Germinal center (tissue), 1 donor: Measurements from ENCODE around the gene EMC6.
A peak's percentile ranks its signal among the peaks of the same experiment; 100 is the strongest.

Experiments
- DNase-seq: peaks from one replicate; pipeline ENCODE4 v3.0.0; 2012; ENCODE audit warnings: mixed read lengths, low spot score

Gene EMC6

GRCh38 chr17:3656353-3656752 is 12.3 kb upstream of the EMC6 start:
- DNase-seq, result no peak

- no peak for DNase-seq
These were observed 11.6 kb upstream of the EMC6 start for GRCh38 chr17:3656755-3657587.

GRCh38 chr17:3657588-3657869 is 11.1 kb upstream of the EMC6 start:
- DNase-seq, result no peak

- no peak for DNase-seq
These were observed 10.5 kb upstream of the EMC6 start for GRCh38 chr17:3657874-3658783.

- no peak for DNase-seq
These were observed 9.7 kb upstream of the EMC6 start for GRCh38 chr17:3658784-3659449.

- no peak for DNase-seq
These were observed 9.0 kb upstream of the EMC6 start for GRCh38 chr17:3659541-3660111.

- DNase-seq, result no peak
These were observed 8.2 kb upstream of the EMC6 start for GRCh38 chr17:3660311-3660891.

GRCh38 chr17:3663102-3664011 is 5.3 kb upstream of the EMC6 start:
- DNase-seq, result no peak

- no peak for DNase-seq
These were observed 2.8 kb upstream of the EMC6 start for GRCh38 chr17:3665834-3666233.

GRCh38 chr17:3666516-3666915 is 2.1 kb upstream of the EMC6 start:
- no peak for DNase-seq

- DNase-seq, result peak; percentile 29
These were observed 990 bp upstream of the EMC6 start for GRCh38 chr17:3667366-3668278.

GRCh38 chr17:3669085-3669347 is 404 bp downstream of the EMC6 start:
- DNase-seq, result no peak

- no peak for DNase-seq
These were observed 936 bp downstream of the EMC6 start for GRCh38 chr17:3669548-3669947.

- no peak for DNase-seq
These were observed 4.0 kb downstream of the EMC6 start for GRCh38 chr17:3672571-3672970.

- no peak for DNase-seq
These were observed 7.3 kb downstream of the EMC6 start for GRCh38 chr17:3675886-3676285.

GRCh38 chr17:3678095-3678820 is 9.6 kb downstream of the EMC6 start:
- DNase-seq, result no peak

- no peak for DNase-seq
These were observed 10.4 kb downstream of the EMC6 start for GRCh38 chr17:3678821-3679530.

- DNase-seq, result no peak
These were observed 11.0 kb downstream of the EMC6 start for GRCh38 chr17:3679531-3680126.
